ENCODE results near the gene GLCCI1.

Gene GLCCI1

DNA sequence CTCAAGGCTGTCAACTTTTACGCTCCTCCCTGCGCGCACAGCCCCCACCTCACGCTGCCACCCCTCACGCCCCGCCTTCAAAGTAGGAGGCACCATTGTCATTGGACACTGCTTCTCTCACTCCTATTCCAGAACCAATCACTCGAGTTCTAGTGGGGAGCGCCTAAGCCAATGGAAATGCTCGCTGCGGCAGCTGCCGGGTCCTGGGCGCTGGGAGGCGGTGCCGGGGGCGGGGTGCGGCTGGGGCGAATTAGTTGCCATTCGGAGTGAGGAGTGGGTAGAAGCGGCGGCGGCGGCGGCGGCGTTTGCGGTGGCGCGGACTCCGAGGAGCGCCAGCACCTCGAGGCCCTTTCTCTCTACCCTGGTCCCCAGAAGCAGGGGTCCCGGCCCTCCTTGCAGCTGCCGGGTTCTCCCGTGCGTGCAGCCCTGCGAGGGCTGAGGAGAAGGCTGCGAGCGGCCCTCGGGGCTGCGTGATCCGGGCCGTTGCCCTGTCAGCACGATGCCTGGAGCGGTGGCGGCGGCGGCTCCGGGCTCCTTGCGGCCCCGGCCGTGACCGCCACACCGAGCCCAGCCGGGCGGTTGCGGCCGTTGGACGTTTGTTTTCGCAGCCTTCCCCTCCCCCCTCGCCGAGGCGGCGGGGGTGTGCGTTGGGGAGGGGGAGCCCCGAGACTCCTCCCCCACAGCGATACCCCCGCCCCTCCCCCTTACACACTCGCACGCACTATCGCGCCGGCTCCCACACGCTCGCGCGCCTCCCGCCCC, at the start of gene GLCCI1:
GLCCI1 (plus strand) TSS at position 253 of the 762 bp plus-strand sequence. CDS start 555 bp downstream, outside the sequence.
- peak; percentile 90 to 94 for DNase-seq (ENCODE audit: extremely low read depth in 1 of 2, low read depth in 1 of 2)

DNA sequence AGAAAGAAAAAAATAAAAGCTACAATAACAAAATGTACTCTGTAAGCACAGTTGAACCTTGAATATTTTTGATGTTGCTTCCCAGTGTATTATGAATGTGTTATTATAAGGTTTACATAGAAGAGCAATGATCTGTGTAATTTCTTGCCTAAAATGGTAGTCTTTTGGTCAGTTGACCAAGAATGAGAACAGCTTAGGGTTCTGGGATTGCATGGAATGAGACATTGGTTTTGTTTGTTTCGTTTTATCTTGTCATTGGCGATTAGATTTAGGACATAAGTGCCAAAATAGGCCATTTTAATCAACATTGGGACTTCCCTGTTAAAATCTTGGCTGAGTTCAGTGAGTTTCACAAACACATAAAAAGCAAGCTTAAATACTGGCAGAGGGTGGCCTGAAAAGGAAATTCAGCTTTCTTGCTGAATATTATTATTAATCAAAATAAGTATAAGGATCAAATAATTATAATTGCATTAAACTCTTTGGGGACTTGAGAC, 49.1 kb upstream of the GLCCI1 start:
- no peak for DNase-seq (ENCODE audit: extremely low read depth in 1 of 2, low read depth in 1 of 2)

DNA sequence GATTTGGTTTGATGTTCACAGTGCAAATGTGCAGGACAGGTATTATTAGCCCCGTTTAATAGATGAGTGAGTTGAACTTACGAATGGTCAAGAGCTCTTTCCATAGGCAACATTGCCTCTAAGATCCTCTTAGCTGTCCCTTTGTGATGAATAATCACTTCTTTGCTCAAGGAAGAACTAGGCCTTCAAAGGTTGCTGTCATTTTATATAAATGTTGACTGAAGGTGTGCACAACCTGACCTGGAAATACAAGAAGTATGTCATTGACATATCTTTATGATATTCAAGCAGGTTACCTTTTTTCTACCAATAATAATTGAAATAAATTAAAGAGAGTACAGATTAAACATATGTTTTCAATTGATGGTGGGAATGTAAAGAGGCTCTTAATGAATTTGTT, 48.5 kb upstream of the GLCCI1 start:
- DNase-seq (ENCODE audit: extremely low read depth in 1 of 2, low read depth in 1 of 2): no peak

DNA sequence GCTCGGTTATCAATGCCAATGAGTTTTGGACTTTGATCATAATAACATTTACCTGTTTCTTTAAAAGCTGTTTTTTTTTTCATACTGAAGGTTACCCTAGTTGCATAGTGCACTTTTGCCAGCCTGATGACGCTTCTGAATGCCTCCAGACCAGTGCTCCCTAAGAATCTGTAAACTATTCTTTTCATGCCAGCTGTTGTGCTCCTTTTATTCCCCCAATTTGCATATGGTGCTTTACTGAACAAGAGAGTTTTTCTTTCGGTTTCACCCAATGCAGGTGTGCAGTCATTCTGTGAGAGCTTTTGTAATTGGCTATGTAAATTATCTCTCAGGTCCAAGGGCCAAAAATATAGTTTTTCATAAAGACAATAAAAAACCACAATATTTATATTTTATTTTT, 48.1 kb upstream of the GLCCI1 start:
- DNase-seq (ENCODE audit: extremely low read depth in 1 of 2, low read depth in 1 of 2): no peak

DNA sequence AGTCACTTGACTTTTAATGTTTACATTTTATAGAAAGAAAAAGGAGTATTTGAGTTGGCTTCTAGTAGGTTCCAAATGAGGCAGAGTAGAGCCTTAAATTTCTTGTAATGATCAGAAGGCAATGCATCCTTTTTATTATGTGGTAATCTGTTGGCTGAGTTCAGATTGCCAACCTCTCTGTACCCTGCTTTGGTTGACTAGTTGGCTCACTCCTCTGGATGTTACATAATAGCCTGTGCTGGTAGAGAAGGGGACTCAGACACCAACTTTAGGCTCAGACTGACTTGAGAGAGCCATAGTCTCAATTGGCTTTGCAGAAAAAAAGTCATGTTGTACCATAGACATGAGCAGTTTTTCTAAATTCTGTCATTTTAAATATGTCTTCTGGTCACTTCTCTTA, 46.8 kb upstream of the GLCCI1 start:
- no peak for DNase-seq (ENCODE audit: extremely low read depth in 1 of 2, low read depth in 1 of 2)

DNA sequence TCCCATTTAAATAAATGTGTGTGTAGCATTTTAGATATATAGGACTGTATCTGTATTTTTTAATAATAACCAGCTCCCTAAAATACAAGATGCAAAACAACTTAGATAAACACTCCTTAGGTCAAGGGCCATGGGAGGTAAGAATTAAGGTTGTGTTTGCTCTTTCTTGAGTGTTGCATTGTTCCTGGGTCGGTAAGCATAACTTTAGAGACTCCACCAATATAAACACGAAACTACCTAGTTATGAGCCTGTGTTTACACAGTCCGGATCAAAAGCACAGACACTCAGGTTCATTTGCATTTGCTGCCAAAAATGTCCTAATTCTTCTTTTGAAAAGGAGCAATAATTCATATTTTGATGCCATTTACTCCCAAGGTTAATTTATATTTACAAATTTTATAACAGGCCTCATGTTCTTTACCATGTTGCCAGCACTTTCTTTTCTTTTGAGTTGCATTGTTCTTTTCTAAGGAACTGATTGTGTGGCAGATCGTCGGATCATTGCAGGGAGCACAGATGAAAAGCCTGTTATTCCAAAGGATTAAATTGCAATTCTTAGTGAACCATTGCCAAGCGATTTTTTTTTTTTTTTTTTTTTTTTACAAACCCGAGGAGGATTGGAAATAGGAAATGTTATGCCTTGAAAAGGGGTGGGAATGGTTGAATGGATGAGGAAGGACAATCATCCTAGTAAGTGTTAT, 45.8 kb upstream of the GLCCI1 start:
- DNase-seq (ENCODE audit: extremely low read depth in 1 of 2, low read depth in 1 of 2): no peak

DNA sequence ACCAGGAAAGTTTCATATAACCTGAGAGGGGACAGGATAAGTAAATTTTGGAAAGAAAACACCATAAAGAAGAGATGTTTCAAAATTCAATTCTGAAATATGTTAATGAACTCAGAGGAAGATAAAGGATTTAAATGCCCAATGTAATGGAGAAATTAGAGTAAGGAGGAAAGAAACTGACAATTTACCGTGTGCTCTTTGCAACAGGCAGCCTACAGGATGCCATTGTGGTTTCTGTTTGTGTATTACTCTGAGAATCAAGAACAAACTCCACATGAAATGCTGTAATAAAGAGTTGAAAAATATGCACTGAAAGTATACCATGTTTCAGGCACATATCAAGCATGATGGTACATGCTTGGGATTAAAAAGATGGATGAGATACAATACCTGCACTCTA, 44.8 kb upstream of the GLCCI1 start:
- no peak for DNase-seq (ENCODE audit: extremely low read depth in 1 of 2, low read depth in 1 of 2)

DNA sequence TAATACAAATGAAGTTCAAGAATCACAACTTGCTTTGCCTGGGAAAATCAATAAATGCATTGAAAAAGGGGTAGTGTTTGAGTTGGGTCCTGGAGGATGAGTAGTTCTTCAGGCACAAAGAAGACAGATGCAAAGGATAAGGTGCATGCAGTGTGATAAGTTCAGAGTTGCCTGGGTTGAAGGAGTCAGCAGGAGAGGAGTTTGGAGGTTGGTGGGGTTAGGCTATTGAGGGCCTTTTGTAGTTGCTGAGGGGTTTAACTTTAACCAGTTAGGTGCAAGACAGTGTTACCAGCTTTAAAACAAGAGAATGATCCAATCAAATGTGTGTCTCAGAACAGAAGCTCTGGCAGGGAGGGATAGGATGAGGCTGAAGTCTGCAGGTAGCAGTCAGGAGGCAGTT, 44.3 kb upstream of the GLCCI1 start:
- DNase-seq (ENCODE audit: extremely low read depth in 1 of 2, low read depth in 1 of 2): no peak

DNA sequence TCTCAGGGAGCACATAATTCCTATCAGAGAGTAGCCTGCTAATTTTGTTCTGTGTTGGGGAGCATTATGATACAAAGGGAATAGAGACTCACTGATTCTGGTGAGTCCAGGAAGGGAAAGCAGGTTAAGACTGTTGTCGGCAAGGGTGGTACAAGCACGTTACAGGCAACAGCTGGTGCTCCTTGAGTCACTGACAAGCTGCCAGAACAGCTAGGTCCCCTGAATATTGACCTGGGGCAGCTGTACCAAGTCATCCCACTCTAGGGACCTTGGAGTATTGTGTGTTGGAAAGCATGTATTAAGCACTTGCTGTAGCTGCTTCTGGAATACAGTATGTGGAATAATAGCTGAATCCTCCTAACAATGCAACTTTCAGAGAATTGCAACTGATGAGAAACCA, 37.0 kb upstream of the GLCCI1 start:
- no peak for DNase-seq (ENCODE audit: extremely low read depth in 1 of 2, low read depth in 1 of 2)

DNA sequence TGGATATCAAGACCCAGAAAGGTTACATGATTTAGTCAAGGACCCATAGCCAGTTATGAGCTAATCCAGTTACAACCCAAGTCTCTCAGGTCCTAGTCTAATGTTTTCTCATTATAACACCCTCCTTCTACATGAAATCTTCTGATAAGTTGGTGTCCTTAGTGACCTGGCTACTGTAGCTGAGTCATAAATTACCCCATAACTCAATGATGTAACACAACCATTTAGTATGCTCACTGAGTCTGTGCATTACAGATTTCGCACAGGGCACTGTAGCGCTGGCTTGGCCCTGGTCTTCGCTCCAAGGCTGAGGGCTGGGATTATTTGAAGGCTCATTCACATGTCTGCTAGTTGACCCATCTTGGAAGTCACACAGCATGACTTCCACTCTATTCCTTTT, 36.0 kb upstream of the GLCCI1 start:
- DNase-seq (ENCODE audit: extremely low read depth in 1 of 2, low read depth in 1 of 2): no peak

DNA sequence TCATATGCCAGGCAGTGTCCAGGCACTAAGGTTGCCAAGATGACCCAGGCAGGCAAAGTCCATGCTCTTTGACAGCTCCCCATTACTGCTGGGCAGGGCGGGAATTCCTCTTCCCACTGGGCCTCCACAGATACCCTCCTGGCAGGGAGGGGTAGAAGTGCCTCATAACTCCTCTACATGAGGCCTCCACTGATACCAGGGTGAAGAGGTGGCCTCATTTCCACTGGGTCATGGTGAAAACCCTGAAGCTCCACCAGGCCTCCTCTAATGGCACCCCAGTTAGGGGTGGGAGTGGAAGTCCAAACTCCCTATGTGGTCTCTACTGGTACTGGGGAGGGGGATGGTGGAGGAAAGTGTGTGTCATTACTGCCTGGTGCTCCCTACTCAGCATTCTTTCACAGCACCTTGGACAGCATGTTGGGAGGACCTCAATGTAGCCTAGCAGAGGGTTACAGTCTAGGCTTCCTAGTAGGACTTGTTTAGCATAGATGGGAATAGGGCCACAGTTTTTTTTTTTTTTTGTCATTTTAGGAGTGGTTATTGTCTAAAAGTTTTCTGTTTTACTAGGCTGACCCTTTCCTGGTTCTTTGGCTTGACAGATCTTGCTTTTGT, 34.6 kb upstream of the GLCCI1 start:
- no peak for DNase-seq (ENCODE audit: extremely low read depth in 1 of 2, low read depth in 1 of 2)

DNA sequence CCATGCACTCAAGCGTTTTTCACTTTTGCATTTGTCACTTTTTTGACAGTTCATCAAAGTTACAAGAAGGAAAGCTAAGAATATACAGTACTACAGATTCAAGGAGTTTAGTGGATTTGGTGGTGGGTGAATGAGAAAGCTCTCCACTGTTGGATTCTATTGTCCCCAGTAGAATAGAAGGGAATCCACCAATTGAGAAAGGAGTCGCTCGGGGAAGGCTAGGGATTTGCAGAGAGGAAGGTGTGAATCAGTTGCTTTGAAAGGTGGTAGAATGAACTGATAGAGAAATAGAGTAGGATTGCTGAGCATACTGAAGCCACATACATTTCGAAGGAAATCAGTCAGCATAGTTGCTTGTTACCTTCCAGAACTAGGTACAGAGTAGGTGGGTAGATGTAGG, 33.7 kb upstream of the GLCCI1 start:
- DNase-seq (ENCODE audit: extremely low read depth in 1 of 2, low read depth in 1 of 2): no peak

DNA sequence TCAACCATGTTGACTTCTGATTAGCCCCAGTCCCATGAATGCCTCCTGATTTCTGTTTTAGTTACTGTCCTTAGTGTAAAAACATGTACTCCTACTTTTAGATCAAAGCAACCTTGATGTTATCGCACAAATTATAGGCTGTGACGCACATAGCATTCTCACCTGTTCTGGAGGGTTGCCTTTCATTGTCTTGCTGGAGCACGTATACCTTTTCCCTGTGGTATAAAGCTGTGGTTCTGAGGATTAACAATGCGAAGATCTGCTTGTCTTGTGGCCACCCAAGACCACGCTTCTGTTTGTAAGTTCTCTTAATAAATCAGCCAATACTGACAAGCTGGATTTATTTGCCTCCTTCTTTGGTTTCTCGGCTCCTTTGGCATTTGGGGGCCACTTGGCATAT, 30.1 kb upstream of the GLCCI1 start:
- no peak for DNase-seq (ENCODE audit: extremely low read depth in 1 of 2, low read depth in 1 of 2)

DNA sequence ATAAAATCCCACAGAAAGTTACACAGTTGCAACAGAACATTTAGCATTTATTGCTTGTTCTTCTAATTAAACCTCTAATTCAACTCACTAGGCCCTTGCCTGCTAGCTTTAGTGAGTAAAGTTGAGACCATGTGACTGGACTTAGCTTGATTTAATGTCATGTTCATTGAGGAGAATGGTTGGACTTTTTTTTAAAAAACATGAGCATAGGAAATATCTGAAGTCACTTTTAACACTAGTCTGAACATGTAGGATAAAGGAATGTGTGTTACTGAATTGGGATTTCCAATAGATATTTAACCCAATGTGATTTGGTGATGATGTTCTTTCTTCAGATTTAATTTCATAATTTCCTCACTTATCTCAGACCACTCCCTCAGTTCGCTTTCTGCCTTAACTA, 24.6 kb upstream of the GLCCI1 start:
- DNase-seq (ENCODE audit: extremely low read depth in 1 of 2, low read depth in 1 of 2): no peak

DNA sequence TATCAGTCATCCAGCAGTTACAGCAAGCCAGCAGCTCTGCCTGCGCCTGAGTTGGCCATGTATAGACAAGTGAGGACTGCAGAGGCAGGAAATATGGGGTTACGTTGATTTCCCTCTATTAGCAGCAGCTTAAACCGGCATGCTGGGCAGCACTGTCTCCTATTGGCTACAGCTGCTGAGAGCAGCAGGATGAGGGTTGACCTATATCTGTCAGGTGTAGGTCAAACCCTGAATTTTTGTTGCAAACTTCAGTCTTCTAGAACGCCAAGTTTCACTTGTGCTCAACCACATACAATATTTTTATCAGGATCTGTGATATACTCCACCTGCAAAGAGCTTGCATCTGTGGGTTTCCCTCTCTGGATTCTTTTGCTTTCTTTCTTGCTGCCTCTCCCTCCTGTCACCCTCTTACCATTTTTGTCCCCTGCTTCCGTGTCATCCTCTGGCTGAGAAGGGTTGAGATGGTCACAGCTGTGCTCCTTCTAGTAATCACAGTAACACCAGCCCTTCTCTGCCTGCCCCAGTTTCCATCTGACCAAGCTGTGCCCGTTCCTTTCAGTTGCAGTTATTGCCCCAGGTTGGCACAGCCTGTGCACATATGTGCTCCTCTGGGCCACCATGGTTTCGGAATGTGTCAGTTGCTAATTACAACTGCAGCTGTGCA, 23.8 kb upstream of the GLCCI1 start:
- DNase-seq (ENCODE audit: extremely low read depth in 1 of 2, low read depth in 1 of 2): no peak

DNA sequence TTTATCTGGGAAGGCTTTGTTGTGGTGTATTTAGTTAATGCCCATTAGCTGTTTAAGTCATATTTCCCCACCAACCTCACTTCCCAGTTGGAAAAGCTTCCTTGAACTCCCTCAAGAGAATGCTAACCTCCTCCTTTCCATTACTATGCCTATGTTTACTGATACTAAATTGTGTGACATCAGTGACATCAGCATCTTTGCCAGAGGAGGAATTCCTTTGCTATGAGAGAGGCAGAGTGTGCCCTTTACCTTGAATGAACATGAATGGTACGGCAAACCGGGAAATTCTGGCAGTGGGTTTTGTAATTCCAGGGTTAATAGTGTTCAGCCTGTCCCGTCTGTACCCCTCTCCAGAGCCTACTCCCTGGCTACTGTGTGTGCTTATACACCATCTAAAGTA, 22.1 kb upstream of the GLCCI1 start:
- no peak for DNase-seq (ENCODE audit: extremely low read depth in 1 of 2, low read depth in 1 of 2)

DNA sequence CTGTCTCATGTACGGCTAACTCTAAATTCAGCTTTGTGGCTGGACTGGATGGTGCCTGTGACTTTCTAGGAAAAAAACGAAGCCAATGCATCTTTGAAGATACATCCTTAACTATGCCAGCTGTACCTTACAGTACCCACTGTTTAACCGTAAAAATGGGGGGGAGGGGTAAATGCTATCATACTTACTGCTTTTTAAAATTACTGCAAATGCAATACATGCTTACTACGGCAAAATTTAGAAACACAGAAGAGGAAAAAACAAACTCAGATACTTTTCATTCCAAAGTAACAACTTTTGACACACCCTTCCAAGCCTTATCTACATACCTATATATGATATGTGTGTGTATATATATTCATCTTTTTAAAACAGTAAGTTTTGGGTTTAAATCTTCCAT, 20.4 kb upstream of the GLCCI1 start:
- DNase-seq (ENCODE audit: extremely low read depth in 1 of 2, low read depth in 1 of 2): no peak

DNA sequence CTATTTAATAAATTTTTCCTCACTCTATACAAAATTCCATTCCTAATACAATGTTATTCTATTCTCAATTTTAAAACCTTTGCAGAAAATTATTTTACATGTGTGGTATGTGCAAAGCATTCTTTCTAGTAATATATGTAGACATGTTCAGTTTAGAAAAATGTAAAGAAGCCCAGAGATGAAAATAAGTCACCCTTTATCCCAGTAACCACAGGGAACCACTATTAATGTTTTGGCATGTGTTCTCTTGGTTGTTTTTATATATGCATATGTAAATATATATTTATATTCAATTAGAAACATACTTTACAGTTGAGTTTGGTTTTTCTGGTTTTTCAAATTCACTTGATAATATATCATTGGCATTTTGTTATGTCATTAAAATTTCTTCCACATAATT, 14.8 kb upstream of the GLCCI1 start:
- DNase-seq (ENCODE audit: extremely low read depth in 1 of 2, low read depth in 1 of 2): no peak

DNA sequence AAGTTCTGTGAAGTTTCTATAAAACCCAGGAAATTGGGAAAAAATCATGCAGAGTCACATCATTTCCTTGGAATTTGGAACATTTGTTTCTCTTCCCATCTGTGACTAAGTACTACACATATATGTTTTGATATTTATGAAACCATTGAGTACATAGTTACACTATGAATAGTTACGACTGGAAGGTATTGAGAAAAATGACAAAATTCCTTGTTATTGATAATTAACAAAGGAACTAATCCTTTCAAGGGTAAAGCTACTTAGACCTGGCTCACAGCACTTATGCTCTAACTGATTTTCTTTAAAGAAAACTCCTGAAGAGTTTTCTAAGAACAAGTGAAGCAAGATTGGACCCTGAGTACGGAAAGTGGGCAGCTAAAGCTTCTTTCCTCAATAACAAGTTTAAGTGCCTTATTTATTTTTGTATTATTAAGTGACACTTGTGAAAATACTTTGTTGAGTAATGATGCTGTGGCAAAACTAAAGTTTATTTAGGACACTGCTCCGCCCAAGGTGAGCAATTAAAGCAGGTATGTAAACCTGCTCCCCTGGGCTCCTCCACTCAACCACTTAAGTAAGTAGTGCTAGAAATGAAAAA, 12.0 kb upstream of the GLCCI1 start:
- DNase-seq (ENCODE audit: extremely low read depth in 1 of 2, low read depth in 1 of 2): no peak

DNA sequence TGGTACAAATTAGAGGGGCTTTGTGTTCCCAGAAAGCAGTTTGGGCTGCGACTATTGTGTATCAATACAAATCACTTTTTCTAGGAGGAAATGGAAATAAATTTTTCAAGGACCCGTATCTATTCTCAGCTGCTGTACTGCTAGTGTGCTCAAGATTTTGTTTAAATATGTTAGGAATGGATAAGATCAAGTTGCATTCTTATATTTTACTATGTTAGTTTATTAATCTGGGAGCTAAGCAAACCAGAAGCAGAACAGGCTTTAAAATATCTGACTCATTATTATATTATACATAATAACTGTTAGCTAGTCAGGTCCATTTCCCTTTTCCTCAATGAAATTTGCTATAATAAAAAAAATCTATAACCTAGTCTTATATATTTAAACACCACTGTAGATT, 11.1 kb upstream of the GLCCI1 start:
- no peak for DNase-seq (ENCODE audit: extremely low read depth in 1 of 2, low read depth in 1 of 2)

Measured in stimulated activated CD8-positive, alpha-beta memory T cell treated with anti-CD3 and anti-CD28 coated beads, Interleukin-7, amount 100 ng/mL, for 48 hours (primary cell).